HEK293 (cell line): ENCODE results near the gene RASGEF1B.

Experiments
- CTCF ChIP-seq: fragments of 450-650 bp; formaldehyde crosslinking; IDR thresholded peaks from 2 replicates; pipeline ENCODE4 v1.5.1; 2016; ENCODE audit warnings: missing biosample characterization, missing genetic modification characterization
- EGR2 ChIP-seq: fragments of 450-650 bp; formaldehyde crosslinking; IDR thresholded peaks from 2 replicates; pipeline ENCODE4 v1.5.1; 2016; ENCODE audit warnings: low read depth, missing biosample characterization, missing genetic modification characterization
- FEZF1 ChIP-seq: fragments of 450-650 bp; formaldehyde crosslinking; IDR thresholded peaks from 2 replicates; pipeline ENCODE4 v1.5.1; 2016; ENCODE audit warnings: missing biosample characterization, missing genetic modification characterization
- GLIS1 ChIP-seq: fragments of 450-650 bp; formaldehyde crosslinking; IDR thresholded peaks from 2 replicates; pipeline ENCODE4 v1.5.1; 2016; ENCODE audit warnings: missing biosample characterization, missing genetic modification characterization
- GLIS2 ChIP-seq: fragments of 450-650 bp; formaldehyde crosslinking; IDR thresholded peaks from 2 replicates; pipeline ENCODE4 v1.5.1; 2016; ENCODE audit warnings: missing biosample characterization, missing genetic modification characterization
- HOXA7 ChIP-seq: sonication (generic); formaldehyde crosslinking; IDR thresholded peaks from 2 replicates; pipeline ENCODE4 v1.8.1; 2022; ENCODE audit warnings: missing genetic modification reagents, borderline replicate concordance
- ZNF148 ChIP-seq: fragments of 450-650 bp; formaldehyde crosslinking; IDR thresholded peaks from 2 replicates; pipeline ENCODE4 v1.5.0; 2017; ENCODE audit warnings: missing biosample characterization, missing genetic modification characterization, borderline replicate concordance
- ZNF169 ChIP-seq: fragments of 450-650 bp; formaldehyde crosslinking; IDR thresholded peaks from 2 replicates; pipeline ENCODE4 v1.5.1; 2016; ENCODE audit warnings: missing biosample characterization, missing genetic modification characterization
- ZNF175 ChIP-seq: fragments of 450-650 bp; formaldehyde crosslinking; IDR thresholded peaks from 2 replicates; pipeline ENCODE4 v1.5.1; 2016; ENCODE audit warnings: missing biosample characterization, missing genetic modification characterization
- ZNF248 ChIP-seq: fragments of 450-650 bp; formaldehyde crosslinking; IDR thresholded peaks from 2 replicates; pipeline ENCODE4 v1.5.1; 2017; ENCODE audit warnings: missing biosample characterization, missing genetic modification characterization
- ZNF292 ChIP-seq: fragments of 450-650 bp; formaldehyde crosslinking; IDR thresholded peaks from 2 replicates; pipeline ENCODE4 v1.5.1; 2016; ENCODE audit warnings: low read depth, missing biosample characterization, missing genetic modification characterization, borderline replicate concordance
- ZNF302 ChIP-seq: fragments of 450-650 bp; formaldehyde crosslinking; IDR thresholded peaks from 2 replicates; pipeline ENCODE4 v1.5.1; 2016; ENCODE audit warnings: missing biosample characterization, missing genetic modification characterization, low read depth
- ZNF37A ChIP-seq: fragments of 450-650 bp; IDR thresholded peaks from 2 replicates; pipeline ENCODE4 v1.5.1; 2018; ENCODE audit warnings: missing biosample characterization, missing genetic modification characterization
- ZNF449 ChIP-seq: fragments of 450-650 bp; formaldehyde crosslinking; IDR thresholded peaks from 2 replicates; pipeline ENCODE4 v1.5.1; 2017; ENCODE audit warnings: missing biosample characterization, mild to moderate bottlenecking, missing genetic modification characterization, moderate library complexity
- ZNF518A ChIP-seq: fragments of 450-650 bp; formaldehyde crosslinking; conservative IDR thresholded peaks from 2 replicates; pipeline ENCODE4 v1.5.1; 2016; ENCODE audit warnings: low read depth, missing biosample characterization, missing genetic modification characterization
- ZNF560 ChIP-seq: fragments of 450-650 bp; formaldehyde crosslinking; IDR thresholded peaks from 2 replicates; pipeline ENCODE4 v1.5.1; 2017; ENCODE audit warnings: missing biosample characterization, missing genetic modification characterization, borderline replicate concordance
- ZNF596 ChIP-seq: fragments of 450-650 bp; IDR thresholded peaks from 2 replicates; pipeline ENCODE4 v1.5.0; 2018; ENCODE audit warnings: missing biosample characterization, mild to moderate bottlenecking, missing genetic modification characterization, moderate library complexity
- ZNF621 ChIP-seq: fragments of 450-650 bp; formaldehyde crosslinking; IDR thresholded peaks from 2 replicates; pipeline ENCODE4 v1.5.1; 2017; ENCODE audit warnings: missing biosample characterization, missing genetic modification characterization
- ZNF670 ChIP-seq: fragments of 450-650 bp; formaldehyde crosslinking; IDR thresholded peaks from 2 replicates; pipeline ENCODE4 v1.5.1; 2016; ENCODE audit warnings: missing biosample characterization, missing genetic modification characterization, low read depth
- ZNF677 ChIP-seq: fragments of 450-650 bp; IDR thresholded peaks from 2 replicates; pipeline ENCODE4 v1.5.0; 2018; ENCODE audit warnings: missing biosample characterization, mild to moderate bottlenecking, missing genetic modification characterization, moderate library complexity
- ZNF692 ChIP-seq: fragments of 450-650 bp; formaldehyde crosslinking; IDR thresholded peaks from 2 replicates; pipeline ENCODE4 v1.5.1; 2016; ENCODE audit warnings: missing biosample characterization, missing genetic modification characterization
- ZNF792 ChIP-seq: fragments of 450-650 bp; formaldehyde crosslinking; IDR thresholded peaks from 2 replicates; pipeline ENCODE4 v1.5.1; 2016; ENCODE audit warnings: missing biosample characterization, missing genetic modification characterization

RASGEF1B gene

GRCh38 chr4:81471588-81472280, at the start of gene RASGEF1B (continued):
- TF ChIP-seq ZNF302 (tag by site-specific recombination) = no peak
- peak; percentile 97 for TF ChIP-seq ZNF692 (tag by site-specific recombination)
- TF ChIP-seq GLIS1 (tag by site-specific recombination) = peak; percentile 92
- no peak for TF ChIP-seq ZNF518A
- no peak for TF ChIP-seq ZNF560 (tag by site-specific recombination)
- no peak for TF ChIP-seq CTCF
- no peak for TF ChIP-seq ZNF248 (tag by site-specific recombination)
- no peak for TF ChIP-seq ZNF670
- TF ChIP-seq ZNF292 (tag by site-specific recombination) = no peak
- TF ChIP-seq ZNF596 (tag by site-specific recombination) = no peak
- no peak for TF ChIP-seq ZNF148 (tag by site-specific recombination)
- no peak for TF ChIP-seq ZNF37A (tag by site-specific recombination)
- no peak for TF ChIP-seq ZNF169 (tag by site-specific recombination)
- no peak for TF ChIP-seq ZNF449 (tag by site-specific recombination)
- TF ChIP-seq GLIS2 (tag by site-specific recombination) = peak; percentile 74; the same call in 1 of the 2 replicates
- no peak for TF ChIP-seq ZNF621 (tag by site-specific recombination)
- no peak for TF ChIP-seq ZNF677
- no peak for TF ChIP-seq HOXA7 (CRISPR knock-in tag)
- TF ChIP-seq FEZF1 = no peak
- 0 out of 2 replicates have a peak, but pooled peaks have one; percentile 31 for TF ChIP-seq EGR2 (tag by site-specific recombination)
- TF ChIP-seq ZNF792 (tag by site-specific recombination) = no peak
- TF ChIP-seq ZNF175 (tag by site-specific recombination) = no peak
